Measurements from ENCODE around the gene KRT35.
A peak's percentile ranks its signal among the peaks of the same experiment; 100 is the strongest.

KRT35 gene

GRCh38 chr17:41486809-41487530, 6.0 kb upstream of the KRT35 start:
- DNase-seq (ENCODE audit: low read depth) = no peak
- H3K4me3 ChIP-seq (ENCODE audit: low read length) = no peak overlapping the region
- TF ChIP-seq, protein P1, sequence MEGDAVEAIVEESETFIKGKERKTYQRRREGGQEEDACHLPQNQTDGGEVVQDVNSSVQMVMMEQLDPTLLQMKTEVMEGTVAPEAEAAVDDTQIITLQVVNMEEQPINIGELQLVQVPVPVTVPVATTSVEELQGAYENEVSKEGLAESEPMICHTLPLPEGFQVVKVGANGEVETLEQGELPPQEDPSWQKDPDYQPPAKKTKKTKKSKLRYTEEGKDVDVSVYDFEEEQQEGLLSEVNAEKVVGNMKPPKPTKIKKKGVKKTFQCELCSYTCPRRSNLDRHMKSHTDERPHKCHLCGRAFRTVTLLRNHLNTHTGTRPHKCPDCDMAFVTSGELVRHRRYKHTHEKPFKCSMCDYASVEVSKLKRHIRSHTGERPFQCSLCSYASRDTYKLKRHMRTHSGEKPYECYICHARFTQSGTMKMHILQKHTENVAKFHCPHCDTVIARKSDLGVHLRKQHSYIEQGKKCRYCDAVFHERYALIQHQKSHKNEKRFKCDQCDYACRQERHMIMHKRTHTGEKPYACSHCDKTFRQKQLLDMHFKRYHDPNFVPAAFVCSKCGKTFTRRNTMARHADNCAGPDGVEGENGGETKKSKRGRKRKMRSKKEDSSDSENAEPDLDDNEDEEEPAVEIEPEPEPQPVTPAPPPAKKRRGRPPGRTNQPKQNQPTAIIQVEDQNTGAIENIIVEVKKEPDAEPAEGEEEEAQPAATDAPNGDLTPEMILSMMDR (conservative IDR thresholded peaks at IDR 0.05; ENCODE audit: low read length) = peak; percentile 32

GRCh38 chr17:41486316-41486715, 5.4 kb upstream of the KRT35 start:
- no peak for DNase-seq (ENCODE audit: low read depth)
- H3K4me3 ChIP-seq (ENCODE audit: low read length) = no peak overlapping the region
- TF ChIP-seq, protein P1 (conservative IDR thresholded peaks at IDR 0.05; ENCODE audit: low read length) = no peak

- TF ChIP-seq, protein P1 (conservative IDR thresholded peaks at IDR 0.05; ENCODE audit: low read length) = no peak
- H3K4me3 ChIP-seq (ENCODE audit: low read length) = no peak overlapping the region
- DNase-seq (ENCODE audit: low read depth) = no peak
Measured at GRCh38 chr17:41484920-41485904, 4.3 kb upstream of the KRT35 start.

DNA sequence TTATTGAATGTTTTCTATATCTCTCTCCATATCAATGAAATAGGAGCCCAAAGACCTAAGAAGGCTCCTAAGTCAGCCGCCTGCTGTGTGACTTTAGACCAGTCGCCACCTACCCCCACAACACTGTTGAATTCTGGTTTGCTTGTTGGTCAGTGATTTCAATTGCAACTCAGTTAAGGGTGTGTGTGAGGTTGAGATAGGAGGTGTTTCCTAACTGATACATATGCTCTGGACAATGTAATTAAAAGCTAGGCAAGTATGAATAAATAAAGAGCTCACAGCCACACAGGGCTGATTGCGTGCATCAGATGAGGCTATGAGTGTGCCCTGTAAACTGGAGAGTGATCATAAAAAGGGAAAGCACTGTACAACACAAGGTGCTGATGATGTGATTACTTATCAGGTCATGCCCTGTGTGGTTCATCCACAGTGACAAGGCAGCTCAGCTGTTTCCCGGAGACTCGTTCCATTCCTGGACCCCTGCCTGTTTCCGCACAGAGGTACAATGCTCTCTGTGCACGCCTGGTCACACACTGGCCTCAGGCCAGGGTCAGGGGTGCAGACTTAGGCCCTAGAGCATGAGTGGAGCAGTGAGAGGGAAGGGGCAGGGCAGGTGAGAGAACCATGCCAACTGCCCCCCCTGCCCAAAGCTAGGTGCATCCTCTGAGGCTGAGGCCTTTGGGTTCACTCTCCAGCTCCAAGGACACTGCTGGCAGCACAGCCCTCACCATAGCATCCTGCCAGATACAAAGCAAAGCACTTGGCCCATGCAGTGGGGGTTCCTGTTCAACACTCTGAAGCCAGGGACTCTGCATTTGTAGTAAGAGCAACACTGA, 3.3 kb upstream of the KRT35 start:
- TF ChIP-seq, protein P1 (conservative IDR thresholded peaks at IDR 0.05; ENCODE audit: low read length) = no peak
- no peak for DNase-seq (ENCODE audit: low read depth)
- H3K4me3 ChIP-seq (ENCODE audit: low read length) = no peak overlapping the region

DNA sequence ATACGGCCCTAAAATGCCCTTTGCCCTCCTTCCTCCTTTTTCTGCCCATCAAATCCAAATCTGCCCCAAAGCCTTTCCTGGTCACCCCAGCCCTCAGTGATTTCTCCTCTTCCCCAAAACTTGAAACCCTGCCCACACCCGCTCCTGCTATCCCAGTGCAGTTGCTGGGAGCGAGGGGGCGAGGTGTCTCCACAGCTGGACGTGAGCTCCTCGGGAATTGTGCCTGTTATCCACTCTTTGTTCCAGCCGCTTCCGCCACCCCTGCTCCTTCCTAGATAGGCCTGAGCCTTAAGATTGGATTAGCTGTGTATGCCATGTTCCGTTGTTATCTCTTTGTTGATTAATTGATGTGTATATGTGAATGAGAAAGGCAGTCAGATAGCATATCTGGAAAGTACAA, 2.6 kb upstream of the KRT35 start:
- no peak overlapping the region for H3K4me3 ChIP-seq (ENCODE audit: low read length)
- no peak for DNase-seq (ENCODE audit: low read depth)
- TF ChIP-seq, protein P1 (conservative IDR thresholded peaks at IDR 0.05; ENCODE audit: low read length) = no peak

- no peak overlapping the region for H3K4me3 ChIP-seq (ENCODE audit: low read length)
- TF ChIP-seq, protein P1 (conservative IDR thresholded peaks at IDR 0.05; ENCODE audit: low read length) = no peak
- DNase-seq (ENCODE audit: low read depth) = no peak
Measured at GRCh38 chr17:41480581-41480980, 370 bp downstream of the KRT35 start.
